OCI-LY7 (cell line): ENCODE measurements around the gene RNF212B. TPM values are rescaled to one million over a fixed set of nuclear protein-coding genes. Genes with fewer than 3 reads are reported as not detected.
"Not testable (repeated sequence)": the region's sequence is repeated elsewhere in the genome, so short reads cannot be mapped to it uniquely, and the experiment has no call there.

Source experiments
- BruUV-seq: library from RNA; stranded (reverse); fragments of 400-500 nt; replicated peaks from 2 replicates; lab custom pipeline; 2021; lab: Mats Ljungman, UMichigan
- CTCF ChIA-PET: fragments of 300-600 bp; sonication (Branson Sonifier 250); formaldehyde crosslinking; loops from one replicate; lab custom pipeline; 2022; ENCODE audit warnings: antibody characterized with exemption; ENCODE audit not compliant: unreplicated experiment; lab: Charles Lee
- POLR2A ChIA-PET: fragments of 300-600 bp; sonication (Branson Sonifier 250); formaldehyde crosslinking; loops from one replicate; lab custom pipeline; 2022; ENCODE audit warnings: antibody characterized with exemption; lab: Charles Lee
- DNase-seq: peaks from one replicate; pipeline ENCODE4 v3.0.0-alpha.2; 2015; ENCODE audit warnings: low spot score
- H2AFZ ChIP-seq: fragments of 200-600 bp; sonication (generic), shearing (Covaris generic); 2 replicates; pipeline ENCODE4 v1.6.1; 2014; ENCODE audit warnings: mild to moderate bottlenecking, antibody characterized with exemption, low read length, moderate library complexity
- H3K27ac ChIP-seq: fragments of 200-600 bp; sonication (generic); 2 replicates; pipeline ENCODE4 v1.5.1; 2014; ENCODE audit warnings: mixed run types, low read depth, mild to moderate bottlenecking, moderate library complexity, low read length, inconsistent platforms; ENCODE audit not compliant: poor library complexity, severe bottlenecking
- H3K36me3 ChIP-seq: fragments of 200-600 bp; sonication (generic); 2 replicates; pipeline ENCODE4 v1.6.1; 2014; ENCODE audit warnings: mild to moderate bottlenecking, antibody characterized with exemption, low read length, moderate library complexity, mixed read lengths; ENCODE audit not compliant: insufficient read depth
- H3K4me1 ChIP-seq: fragments of 200-600 bp; sonication (generic); 2 replicates; pipeline ENCODE4 v1.5.1; 2014; ENCODE audit warnings: mild to moderate bottlenecking, low read length; ENCODE audit not compliant: insufficient read depth, poor library complexity, severe bottlenecking
- H3K4me2 ChIP-seq: fragments of 200-600 bp; sonication (generic); 2 replicates; pipeline ENCODE4 v1.6.1; 2014; ENCODE audit warnings: mild to moderate bottlenecking, low read length
- H3K4me3 ChIP-seq: fragments of 200-600 bp; sonication (generic); 2 replicates; pipeline ENCODE4 v1.5.1; 2014; ENCODE audit warnings: mild to moderate bottlenecking, low read depth, low read length; ENCODE audit not compliant: poor library complexity, severe bottlenecking
- H3K79me2 ChIP-seq: fragments of 200-600 bp; sonication (generic); 2 replicates; pipeline ENCODE4 v1.6.1; 2016; ENCODE audit warnings: low read depth, mild to moderate bottlenecking, low read length, moderate library complexity, mixed read lengths; ENCODE audit not compliant: insufficient read depth
- H3K9me2 ChIP-seq: fragments of 200-600 bp; sonication (generic); 2 replicates; pipeline ENCODE4 v1.6.1; 2016; ENCODE audit warnings: mild to moderate bottlenecking, low read length, mixed read lengths; ENCODE audit not compliant: insufficient read depth
- H3K9me3 ChIP-seq: fragments of 200-600 bp; sonication (generic); 2 replicates; pipeline ENCODE4 v1.6.1; 2014; ENCODE audit warnings: mild to moderate bottlenecking, mixed run types, low read length, mixed read lengths
- H4K20me1 ChIP-seq: fragments of 200-600 bp; sonication (generic); 2 replicates; pipeline ENCODE4 v1.6.1; 2014; ENCODE audit warnings: mild to moderate bottlenecking, antibody characterized with exemption, low read length, moderate library complexity, mixed read lengths; ENCODE audit not compliant: insufficient read depth
- EZH2phosphoT487 ChIP-seq: fragments of 200-600 bp; sonication (generic); IDR thresholded peaks from 2 replicates; pipeline ENCODE4 v1.6.1; 2018; ENCODE audit warnings: low read depth, borderline replicate concordance, mild to moderate bottlenecking, mixed run types, antibody characterized with exemption, low read length, moderate library complexity, mixed read lengths
- intact Hi-C: fragments of 100-400 bp; cut with micrococcal nuclease; formaldehyde crosslinking; loops from one replicate; pipeline ENCODE4 v1.10.0; 2022; ENCODE audit not compliant: unreplicated experiment
- total RNA-seq, 2 experiments: library from RNA; depleted of rRNA in 1 of 2; stranded (reverse); fragments of >200 nt in 1 of 2; shearing (Covaris generic) in 1 of 2; gene quantifications; 2 replicates each; pipeline ENCODE4 v1.2.3, GENCODE V29; 2014 to 2022
- TF ChIP-seq, protein P1 (sequence below): fragments of 200-600 bp; sonication (generic); conservative IDR thresholded peaks from 2 replicates; pipeline ENCODE4 v1.5.1; 2014; ENCODE audit warnings: mild to moderate bottlenecking, antibody characterized with exemption, low read length, moderate library complexity, mixed read lengths

RNF212B gene
- total RNA-seq, 2 experiments from 2014 or later: not detected

DNA sequence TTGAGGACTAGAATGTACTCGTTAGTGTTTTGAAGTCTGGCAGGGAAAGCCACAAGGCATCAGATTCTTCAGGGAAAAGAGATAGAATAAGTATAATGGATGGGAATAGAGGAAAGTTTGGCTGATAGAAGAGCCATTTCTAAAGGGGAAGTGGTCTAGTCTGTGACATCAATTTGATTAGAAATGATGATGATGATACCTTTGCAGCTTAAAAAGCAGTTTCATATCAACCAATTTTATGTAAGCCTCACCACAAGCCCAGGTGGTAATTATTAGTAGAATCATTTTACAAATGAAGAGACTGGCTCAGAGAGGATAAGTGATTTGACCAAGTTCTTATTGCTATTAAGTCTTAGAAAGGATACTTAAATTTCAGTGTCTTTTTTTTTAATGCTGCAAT, 2.9 kb downstream of the RNF212B start:
- no peak for DNase-seq
- H2AFZ ChIP-seq: no peak overlapping the region
- TF ChIP-seq EZH2phosphoT487: no peak
- TF ChIP-seq, protein P1, sequence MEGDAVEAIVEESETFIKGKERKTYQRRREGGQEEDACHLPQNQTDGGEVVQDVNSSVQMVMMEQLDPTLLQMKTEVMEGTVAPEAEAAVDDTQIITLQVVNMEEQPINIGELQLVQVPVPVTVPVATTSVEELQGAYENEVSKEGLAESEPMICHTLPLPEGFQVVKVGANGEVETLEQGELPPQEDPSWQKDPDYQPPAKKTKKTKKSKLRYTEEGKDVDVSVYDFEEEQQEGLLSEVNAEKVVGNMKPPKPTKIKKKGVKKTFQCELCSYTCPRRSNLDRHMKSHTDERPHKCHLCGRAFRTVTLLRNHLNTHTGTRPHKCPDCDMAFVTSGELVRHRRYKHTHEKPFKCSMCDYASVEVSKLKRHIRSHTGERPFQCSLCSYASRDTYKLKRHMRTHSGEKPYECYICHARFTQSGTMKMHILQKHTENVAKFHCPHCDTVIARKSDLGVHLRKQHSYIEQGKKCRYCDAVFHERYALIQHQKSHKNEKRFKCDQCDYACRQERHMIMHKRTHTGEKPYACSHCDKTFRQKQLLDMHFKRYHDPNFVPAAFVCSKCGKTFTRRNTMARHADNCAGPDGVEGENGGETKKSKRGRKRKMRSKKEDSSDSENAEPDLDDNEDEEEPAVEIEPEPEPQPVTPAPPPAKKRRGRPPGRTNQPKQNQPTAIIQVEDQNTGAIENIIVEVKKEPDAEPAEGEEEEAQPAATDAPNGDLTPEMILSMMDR: no peak
- no peaks in the 10 kb centered on the region for H3K4me1 ChIP-seq
- POLR2A ChIA-PET: no interaction called here
- H3K9me3 ChIP-seq: no peaks in the 10 kb centered on the region
- H3K27ac ChIP-seq: no peak overlapping the region
- H3K36me3 ChIP-seq: no peaks in the 10 kb centered on the region
- no TSS peak for BruUV-seq
- CTCF ChIA-PET: no interaction called here
- H3K9me2 ChIP-seq: no peaks in the 10 kb centered on the region
- no peak overlapping the region for H3K4me3 ChIP-seq
- no peak overlapping the region for H3K4me2 ChIP-seq
- intact Hi-C loops: no loop called here
- H4K20me1 ChIP-seq: no peaks in the 10 kb centered on the region; the same call in 1 of the 2 replicates
- H3K79me2 ChIP-seq: no peaks in the 10 kb centered on the region

DNA sequence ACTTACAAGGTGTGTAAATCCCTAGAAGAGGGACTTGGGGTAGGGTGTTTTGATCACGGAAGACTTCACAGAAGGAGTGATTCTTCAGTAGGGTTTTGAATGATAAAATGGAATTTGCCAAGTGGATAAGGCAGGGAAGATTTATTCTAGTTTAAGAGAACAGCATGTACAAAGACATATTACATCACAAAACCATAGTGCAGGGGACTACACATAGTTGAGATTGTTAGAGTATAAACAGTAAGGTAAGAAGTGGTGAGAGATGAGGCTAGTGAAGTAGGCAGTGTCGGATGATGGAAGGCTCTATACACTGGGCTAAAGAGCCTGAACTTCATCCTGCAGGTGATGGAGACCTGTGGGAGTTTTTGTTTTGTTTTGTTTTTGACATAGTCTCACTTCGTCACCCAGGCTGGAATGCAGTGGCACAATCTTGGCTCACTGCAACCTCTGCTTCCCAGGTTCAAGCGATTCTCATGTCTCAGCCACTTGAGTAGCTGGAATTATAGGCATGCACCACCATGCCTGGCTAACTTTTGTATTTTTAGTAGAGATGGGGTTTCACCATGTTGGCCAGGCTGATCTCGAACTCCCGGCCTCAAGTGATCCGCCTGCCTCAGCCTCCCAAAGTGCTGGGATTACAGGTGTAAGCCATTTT, 3.5 kb downstream of the RNF212B start:
- H3K4me1 ChIP-seq, H4K20me1 ChIP-seq, CTCF ChIA-PET, H3K4me2 ChIP-seq, H3K9me2 ChIP-seq, H3K36me3 ChIP-seq, H3K9me3 ChIP-seq, H3K27ac ChIP-seq, H2AFZ ChIP-seq, POLR2A ChIA-PET, intact Hi-C loops, BruUV-seq, H3K79me2 ChIP-seq, H3K4me3 ChIP-seq, DNase-seq: not testable (repeated sequence)

DNA sequence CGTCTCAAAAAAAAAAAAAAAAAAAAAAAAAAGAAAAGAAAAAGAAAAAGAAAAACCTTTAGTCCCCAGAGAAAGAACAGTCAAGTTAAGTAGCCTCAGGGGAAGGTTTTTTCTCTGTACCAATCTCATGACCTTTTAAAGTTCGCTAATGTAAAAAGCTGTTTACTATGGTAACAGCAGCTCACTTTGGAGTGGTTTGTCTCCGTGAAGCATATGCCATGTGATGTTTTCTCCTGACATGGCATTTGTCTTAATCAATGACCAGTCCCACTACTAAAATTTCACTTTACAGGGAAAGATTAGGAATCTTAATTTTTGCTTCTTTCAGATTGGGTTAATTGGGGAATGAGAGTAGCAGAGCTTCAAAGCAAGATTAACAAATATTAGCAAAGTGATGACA, 4.3 kb downstream of the RNF212B start:
- Histone ChIP-seq H3K4me3 (no peak overlapping the region), H3K79me2 (no peaks in the 10 kb centered on the region), H3K27ac (no peak overlapping the region), H3K4me2 (no peak overlapping the region), H3K9me3 (no peaks in the 10 kb centered on the region), H3K36me3 (no peaks in the 10 kb centered on the region), H3K9me2 (no peaks in the 10 kb centered on the region), H3K4me1 (no peaks in the 10 kb centered on the region), H2AFZ (no peak overlapping the region), H4K20me1 (no peaks in the 10 kb centered on the region; the same call in 1 of the 2 replicates)
- ChIA-PET POLR2A (no interaction called here), CTCF (no interaction called here)
- intact Hi-C loops: no loop called here
- TF ChIP-seq EZH2phosphoT487: no peak
- TF ChIP-seq, protein P1: no peak
- DNase-seq: no peak
- BruUV-seq: no TSS peak
